GM21515 (cell line): Measurements from ENCODE around the gene NUDCD3.

Experiments used
- ATAC-seq: cut with Tn5 transposase; IDR thresholded peaks from one replicate; pipeline ENCODE4 v1.9.1; 2021; ENCODE audit not compliant: unreplicated experiment

NUDCD3 gene

GRCh38 chr7:44402401-44403060 lies 87.9 kb downstream of the NUDCD3 start:
- ATAC-seq = no peak

- no peak for ATAC-seq
These were observed 88.8 kb downstream of the NUDCD3 start for GRCh38 chr7:44401692-44402091.

GRCh38 chr7:44400033-44400511 lies 90.4 kb downstream of the NUDCD3 start:
- ATAC-seq = no peak

GRCh38 chr7:44398953-44399574 lies 91.4 kb downstream of the NUDCD3 start:
- ATAC-seq = no peak

- ATAC-seq = no peak
These were observed 91.9 kb downstream of the NUDCD3 start for GRCh38 chr7:44398511-44398911.

GRCh38 chr7:44396931-44397545 lies 93.4 kb downstream of the NUDCD3 start:
- no peak for ATAC-seq

- ATAC-seq = no peak
These were observed 94.0 kb downstream of the NUDCD3 start for GRCh38 chr7:44396496-44396895.

- ATAC-seq = no peak
These were observed 95.4 kb downstream of the NUDCD3 start for GRCh38 chr7:44395067-44395466.

GRCh38 chr7:44394636-44395035 lies 95.8 kb downstream of the NUDCD3 start:
- no peak for ATAC-seq

GRCh38 chr7:44394112-44394447 lies 96.4 kb downstream of the NUDCD3 start:
- ATAC-seq = no peak

GRCh38 chr7:44393238-44394111 lies 97.0 kb downstream of the NUDCD3 start:
- ATAC-seq = no peak

GRCh38 chr7:44392618-44393010 lies 97.8 kb downstream of the NUDCD3 start:
- ATAC-seq = no peak

- no peak for ATAC-seq
These were observed 98.5 kb downstream of the NUDCD3 start for GRCh38 chr7:44391746-44392617.

GRCh38 chr7:44391171-44391570 lies 99.3 kb downstream of the NUDCD3 start:
- no peak for ATAC-seq

- no peak for ATAC-seq
These were observed 99.8 kb downstream of the NUDCD3 start for GRCh38 chr7:44390701-44391100.

- no peak for ATAC-seq
These were observed 102.1 kb downstream of the NUDCD3 start for GRCh38 chr7:44388089-44388970.

GRCh38 chr7:44387389-44387788 lies 103.1 kb downstream of the NUDCD3 start:
- no peak for ATAC-seq

- ATAC-seq = no peak
These were observed 104.1 kb downstream of the NUDCD3 start for GRCh38 chr7:44386139-44386913.
